ENCODE measurements around the gene ANP32A. TPM values are rescaled to one million over a fixed set of nuclear protein-coding genes. Genes with fewer than 3 reads are reported as not detected.

Gene ANP32A
- total and polyA plus RNA-seq, 9 of the 15 experiments (the other 6 are each of a cell fraction or from before 2014, with no cell fraction given) = 13.2 to 656 (median 210) TPM

DNA sequence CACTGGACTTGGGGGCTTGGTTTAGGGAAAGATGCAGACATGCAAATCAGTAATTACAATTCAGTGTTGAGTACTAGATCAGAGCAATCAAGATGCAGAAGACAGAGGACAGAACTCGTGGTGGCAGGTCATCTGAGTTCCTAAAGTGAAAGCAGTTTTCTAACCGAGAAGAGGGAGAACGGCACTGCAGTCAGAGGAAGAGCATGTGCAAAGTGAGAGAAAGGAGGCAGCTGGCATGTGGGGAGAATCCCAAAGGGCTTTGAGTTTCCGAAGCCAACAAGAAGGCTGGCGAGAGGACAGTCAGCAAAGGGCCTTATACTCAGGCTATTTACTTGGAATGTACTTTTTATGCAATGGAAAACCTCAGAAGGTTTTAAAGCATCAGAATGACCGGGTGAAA, 87.0 kb downstream of the ANP32A start:
- H4K20me1 ChIP-seq (replicated peaks; ENCODE audit: control insufficient read depth, insufficient read depth, low read length) = peaks cover 5% of the 10 kb centered on the region
- FAIRE-seq (no peak), DNase-seq (ENCODE audit: extremely low read depth in 1 of 4, low spot score in 3 of 4) (no peak), ATAC-seq (no peak)
- peaks cover 7 to 32% of the 10 kb centered on the region in 2 experiments; a peak in 3 of 5 replicates for H3K27me3 ChIP-seq (ENCODE audit: control insufficient read depth in 2 of 2, insufficient read depth in 2 of 2, low read length in 2 of 2)
- no TSS peak for BruUV-seq (replicated peaks)
- no peaks in the 10 kb centered on the region for H3K9me3 ChIP-seq (replicated peaks; ENCODE audit: control insufficient read depth, insufficient read depth, low read depth, low read length)
- H3K27ac ChIP-seq (ENCODE audit: extremely low read depth, low read depth, low read length) = no peak overlapping the region
- H3K4me1 ChIP-seq (replicated peaks in 1 of 2; ENCODE audit: control insufficient read depth in 2 of 2, insufficient read depth in 2 of 2, low read length in 2 of 2) = peaks cover 5 to 7% of the 10 kb centered on the region in 2 experiments; a peak in 4 of 5 replicates
- no peaks in the 10 kb centered on the region for H3K9me1 ChIP-seq (ENCODE audit: control insufficient read depth, insufficient read depth, low read length)
- in situ Hi-C loops (cut with MboI) = loop anchor here (5.0 kb wide), 1 partner anchor 144 kb away; no protein-coding TSS in a partner anchor
- POLR2A ChIA-PET = no interaction called here
- intact Hi-C loops (cut with micrococcal nuclease) = loop anchor here (10.0 kb wide), 1 partner anchor 179 kb away; no protein-coding TSS in a partner anchor
- H3K79me2 ChIP-seq (ENCODE audit: control insufficient read depth, insufficient read depth, low read length) = no peaks in the 10 kb centered on the region
- H3K9ac ChIP-seq (ENCODE audit: insufficient read depth in 1 of 2, low read depth in 2 of 2, low read length in 2 of 2) = no peak overlapping the region
- CTCF ChIA-PET (ENCODE audit: low intra/inter-chr PET ratio) = no interaction called here
- no peak overlapping the region for H3K4me3 ChIP-seq
- no peaks in the 10 kb centered on the region for H3K36me3 ChIP-seq (ENCODE audit: control insufficient read depth, insufficient read depth, low read length)
- H3K4me2 ChIP-seq (ENCODE audit: insufficient read depth, low read length) = no peak overlapping the region; the same call in 1 of the 2 replicates
- no peak overlapping the region for H2AFZ ChIP-seq (ENCODE audit: low read depth, low read length)
- 3% methylated on average over 6 of the region's 6 CpGs for WGBS (ENCODE audit: insufficient coverage, low coverage, missing lambda C conversion rate)
- TF ChIP-seq TRIM24 (IDR thresholded peaks at IDR 0.05) (no peak), EWSR1 (IDR thresholded peaks at IDR 0.05; ENCODE audit: borderline replicate concordance, low read depth, partially characterized antibody) (no peak), ZZZ3 (IDR thresholded peaks at IDR 0.05) (no peak)

DNA sequence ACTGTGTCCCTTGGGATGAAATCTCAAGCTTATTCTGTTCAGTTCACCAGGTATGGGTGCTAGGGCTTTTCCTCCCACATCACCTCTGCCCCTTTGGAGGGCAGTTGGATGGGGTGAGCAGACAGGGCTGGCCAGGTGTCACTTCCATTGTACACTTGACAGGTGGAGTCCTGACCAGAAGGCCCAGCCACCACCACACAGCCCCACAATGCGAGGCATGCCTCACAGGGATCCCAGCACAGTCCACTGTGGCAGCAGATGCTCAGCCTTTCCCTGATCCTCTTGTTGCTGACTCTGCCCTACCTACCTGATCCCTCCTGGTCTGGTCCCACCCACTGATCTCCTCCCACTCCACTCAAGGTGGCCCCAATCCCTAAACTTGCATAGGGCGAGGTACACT, 88.2 kb downstream of the ANP32A start:
- FAIRE-seq (no peak), DNase-seq (ENCODE audit: extremely low read depth in 1 of 4, low spot score in 3 of 4) (no peak), ATAC-seq (no peak)
- no peak overlapping the region for H3K4me2 ChIP-seq (ENCODE audit: insufficient read depth, low read length)
- peaks cover 5% of the 10 kb centered on the region for H4K20me1 ChIP-seq (replicated peaks; ENCODE audit: control insufficient read depth, insufficient read depth, low read length)
- H3K79me2 ChIP-seq (ENCODE audit: control insufficient read depth, insufficient read depth, low read length) = no peaks in the 10 kb centered on the region
- H3K36me3 ChIP-seq (ENCODE audit: control insufficient read depth, insufficient read depth, low read length) = no peaks in the 10 kb centered on the region
- CTCF ChIA-PET (ENCODE audit: low intra/inter-chr PET ratio) = no interaction called here
- in situ Hi-C loops (cut with MboI) = loop anchor here (5.0 kb wide), 1 partner anchor 145 kb away; no protein-coding TSS in a partner anchor
- BruUV-seq (replicated peaks) = no TSS peak
- intact Hi-C loops (cut with micrococcal nuclease) = loop anchor here (10.0 kb wide), 1 partner anchor 178 kb away; no protein-coding TSS in a partner anchor
- POLR2A ChIA-PET = no interaction called here
- no peak overlapping the region for H3K4me3 ChIP-seq
- no peaks in the 10 kb centered on the region for H3K9me1 ChIP-seq (ENCODE audit: control insufficient read depth, insufficient read depth, low read length)
- no peak overlapping the region for H2AFZ ChIP-seq (ENCODE audit: low read depth, low read length)
- peaks cover 5 to 7% of the 10 kb centered on the region in 2 experiments; a peak in 4 of 5 replicates for H3K4me1 ChIP-seq (replicated peaks in 1 of 2; ENCODE audit: control insufficient read depth in 2 of 2, insufficient read depth in 2 of 2, low read length in 2 of 2)
- 0% methylated on average over 2 of the region's 2 CpGs for WGBS (ENCODE audit: insufficient coverage, low coverage, missing lambda C conversion rate)
- H3K9ac ChIP-seq (ENCODE audit: insufficient read depth in 1 of 2, low read depth in 2 of 2, low read length in 2 of 2) = no peak overlapping the region
- H3K27me3 ChIP-seq (ENCODE audit: control insufficient read depth in 2 of 2, insufficient read depth in 2 of 2, low read length in 2 of 2) = peaks cover 11 to 44% of the 10 kb centered on the region in 2 experiments; a peak in 3 of 5 replicates
- H3K9me3 ChIP-seq (replicated peaks; ENCODE audit: control insufficient read depth, insufficient read depth, low read depth, low read length) = no peaks in the 10 kb centered on the region
- no peak overlapping the region for H3K27ac ChIP-seq (ENCODE audit: extremely low read depth, low read depth, low read length)
- TF ChIP-seq DNMT1 (IDR thresholded peaks at IDR 0.05) (no peak), NCOA6 (IDR thresholded peaks at IDR 0.05) (no peak), ZC3H8 (IDR thresholded peaks at IDR 0.05) (no peak), ZNF174 (CRISPR knock-in tag; IDR thresholded peaks at IDR 0.05) (no peak), ZNF444 (CRISPR knock-in tag; IDR thresholded peaks at IDR 0.05) (no peak)
- TF ChIP-seq, protein P1, sequence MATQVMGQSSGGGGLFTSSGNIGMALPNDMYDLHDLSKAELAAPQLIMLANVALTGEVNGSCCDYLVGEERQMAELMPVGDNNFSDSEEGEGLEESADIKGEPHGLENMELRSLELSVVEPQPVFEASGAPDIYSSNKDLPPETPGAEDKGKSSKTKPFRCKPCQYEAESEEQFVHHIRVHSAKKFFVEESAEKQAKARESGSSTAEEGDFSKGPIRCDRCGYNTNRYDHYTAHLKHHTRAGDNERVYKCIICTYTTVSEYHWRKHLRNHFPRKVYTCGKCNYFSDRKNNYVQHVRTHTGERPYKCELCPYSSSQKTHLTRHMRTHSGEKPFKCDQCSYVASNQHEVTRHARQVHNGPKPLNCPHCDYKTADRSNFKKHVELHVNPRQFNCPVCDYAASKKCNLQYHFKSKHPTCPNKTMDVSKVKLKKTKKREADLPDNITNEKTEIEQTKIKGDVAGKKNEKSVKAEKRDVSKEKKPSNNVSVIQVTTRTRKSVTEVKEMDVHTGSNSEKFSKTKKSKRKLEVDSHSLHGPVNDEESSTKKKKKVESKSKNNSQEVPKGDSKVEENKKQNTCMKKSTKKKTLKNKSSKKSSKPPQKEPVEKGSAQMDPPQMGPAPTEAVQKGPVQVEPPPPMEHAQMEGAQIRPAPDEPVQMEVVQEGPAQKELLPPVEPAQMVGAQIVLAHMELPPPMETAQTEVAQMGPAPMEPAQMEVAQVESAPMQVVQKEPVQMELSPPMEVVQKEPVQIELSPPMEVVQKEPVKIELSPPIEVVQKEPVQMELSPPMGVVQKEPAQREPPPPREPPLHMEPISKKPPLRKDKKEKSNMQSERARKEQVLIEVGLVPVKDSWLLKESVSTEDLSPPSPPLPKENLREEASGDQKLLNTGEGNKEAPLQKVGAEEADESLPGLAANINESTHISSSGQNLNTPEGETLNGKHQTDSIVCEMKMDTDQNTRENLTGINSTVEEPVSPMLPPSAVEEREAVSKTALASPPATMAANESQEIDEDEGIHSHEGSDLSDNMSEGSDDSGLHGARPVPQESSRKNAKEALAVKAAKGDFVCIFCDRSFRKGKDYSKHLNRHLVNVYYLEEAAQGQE (IDR thresholded peaks at IDR 0.05; ENCODE audit: borderline replicate concordance) = no peak
- TF ChIP-seq, protein P1 (CRISPR knock-in tag; IDR thresholded peaks at IDR 0.05; ENCODE audit: low read depth) = no peak

Data from K562 (cell line).